Stimulated activated CD4-positive, alpha-beta T cell treated with anti-CD3 and anti-CD28 coated beads, Interleukin-4, amount 100 ng/mL, for 48 hours (primary cell): ENCODE data around the gene MMP21.

Experiments
- DNase-seq, 2 donors: peaks; one replicate each; pipeline ENCODE4 v3.0.0-alpha.2; 2020; ENCODE audit warnings: low read depth in 2 of 2

Gene MMP21, protein sequence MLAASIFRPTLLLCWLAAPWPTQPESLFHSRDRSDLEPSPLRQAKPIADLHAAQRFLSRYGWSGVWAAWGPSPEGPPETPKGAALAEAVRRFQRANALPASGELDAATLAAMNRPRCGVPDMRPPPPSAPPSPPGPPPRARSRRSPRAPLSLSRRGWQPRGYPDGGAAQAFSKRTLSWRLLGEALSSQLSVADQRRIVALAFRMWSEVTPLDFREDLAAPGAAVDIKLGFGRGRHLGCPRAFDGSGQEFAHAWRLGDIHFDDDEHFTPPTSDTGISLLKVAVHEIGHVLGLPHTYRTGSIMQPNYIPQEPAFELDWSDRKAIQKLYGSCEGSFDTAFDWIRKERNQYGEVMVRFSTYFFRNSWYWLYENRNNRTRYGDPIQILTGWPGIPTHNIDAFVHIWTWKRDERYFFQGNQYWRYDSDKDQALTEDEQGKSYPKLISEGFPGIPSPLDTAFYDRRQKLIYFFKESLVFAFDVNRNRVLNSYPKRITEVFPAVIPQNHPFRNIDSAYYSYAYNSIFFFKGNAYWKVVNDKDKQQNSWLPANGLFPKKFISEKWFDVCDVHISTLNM

DNA sequence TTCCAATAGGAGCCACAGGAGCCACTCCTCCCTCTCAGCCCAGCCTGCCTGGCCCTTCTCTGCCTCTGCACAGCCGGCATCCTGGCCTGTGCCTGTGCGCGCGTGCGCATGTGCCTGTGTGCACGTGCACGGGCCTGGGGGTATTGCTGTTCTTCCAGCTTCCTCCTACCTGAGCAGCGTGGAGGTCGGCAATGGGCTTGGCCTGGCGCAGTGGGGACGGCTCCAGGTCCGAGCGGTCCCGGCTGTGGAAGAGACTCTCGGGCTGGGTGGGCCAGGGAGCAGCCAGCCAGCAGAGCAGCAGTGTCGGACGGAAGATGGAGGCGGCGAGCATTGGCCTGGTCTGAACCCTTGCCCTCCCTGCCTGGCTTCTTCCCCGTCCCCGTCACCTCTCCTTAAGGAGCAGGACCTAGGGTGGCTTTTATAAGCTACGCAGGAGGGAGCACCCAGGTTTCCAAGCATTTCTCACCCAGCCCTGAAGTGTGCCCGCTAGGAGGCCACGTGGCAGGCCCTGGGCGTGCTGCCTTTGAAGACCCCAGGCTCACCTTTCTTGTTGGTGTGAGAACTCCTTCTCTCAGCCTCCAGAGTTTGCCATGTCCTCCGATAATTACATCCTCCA, at the start of gene MMP21:
MMP21 (minus strand) TSS at position 331 of the 616 bp plus-strand sequence; CDS start at position 331, 0 bp downstream.
- DNase-seq, result no peak

DNA sequence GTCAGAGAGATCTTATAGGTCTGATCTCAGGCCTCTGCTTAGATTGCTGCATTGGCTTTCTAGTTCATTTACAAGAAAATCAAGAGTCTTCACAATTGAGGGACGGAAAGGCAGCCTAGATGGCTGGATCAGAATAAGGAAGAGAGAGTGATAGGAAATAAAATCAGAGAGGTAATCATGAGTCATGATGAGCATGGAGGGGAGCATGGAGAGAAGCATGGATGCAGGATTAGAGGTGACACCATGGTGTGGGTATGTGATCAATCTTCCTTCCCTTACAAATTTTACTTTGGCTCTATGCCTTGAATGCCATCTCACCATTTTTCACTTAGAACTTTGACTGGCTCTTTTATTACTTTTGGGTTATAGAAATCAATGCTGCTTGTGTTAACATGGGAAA, 49.1 kb upstream of the MMP21 start:
- no peak for DNase-seq

DNA sequence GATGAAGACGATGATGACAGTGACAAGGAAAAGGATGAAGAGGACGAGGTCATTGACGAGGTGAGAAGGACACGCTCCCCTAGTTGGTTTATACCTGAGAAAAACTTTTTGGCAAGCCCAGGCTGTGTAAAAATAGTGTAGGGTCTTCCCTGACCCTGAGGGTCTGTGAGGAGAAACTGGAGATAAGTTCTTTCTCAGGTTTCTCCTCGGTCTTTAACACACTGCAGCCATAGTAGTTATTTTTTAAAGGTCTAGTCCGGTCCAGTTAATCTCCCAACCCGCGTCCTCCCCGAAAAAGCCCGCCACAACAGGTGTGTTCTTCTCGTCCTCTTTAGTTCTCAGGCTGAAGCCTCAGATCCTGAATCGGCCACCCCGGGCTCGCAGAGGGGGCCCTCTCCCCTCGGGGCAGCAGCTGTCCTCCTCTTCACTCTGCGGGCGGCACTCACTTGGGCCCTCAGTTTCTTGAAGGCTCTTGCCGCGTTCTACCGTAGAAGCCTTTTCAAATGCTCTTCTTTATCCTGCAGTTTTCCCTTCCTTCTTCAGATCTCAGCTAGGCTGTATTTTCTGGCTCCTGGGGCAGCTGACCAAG, 48.1 kb upstream of the MMP21 start:
- DNase-seq, result no peak

DNA sequence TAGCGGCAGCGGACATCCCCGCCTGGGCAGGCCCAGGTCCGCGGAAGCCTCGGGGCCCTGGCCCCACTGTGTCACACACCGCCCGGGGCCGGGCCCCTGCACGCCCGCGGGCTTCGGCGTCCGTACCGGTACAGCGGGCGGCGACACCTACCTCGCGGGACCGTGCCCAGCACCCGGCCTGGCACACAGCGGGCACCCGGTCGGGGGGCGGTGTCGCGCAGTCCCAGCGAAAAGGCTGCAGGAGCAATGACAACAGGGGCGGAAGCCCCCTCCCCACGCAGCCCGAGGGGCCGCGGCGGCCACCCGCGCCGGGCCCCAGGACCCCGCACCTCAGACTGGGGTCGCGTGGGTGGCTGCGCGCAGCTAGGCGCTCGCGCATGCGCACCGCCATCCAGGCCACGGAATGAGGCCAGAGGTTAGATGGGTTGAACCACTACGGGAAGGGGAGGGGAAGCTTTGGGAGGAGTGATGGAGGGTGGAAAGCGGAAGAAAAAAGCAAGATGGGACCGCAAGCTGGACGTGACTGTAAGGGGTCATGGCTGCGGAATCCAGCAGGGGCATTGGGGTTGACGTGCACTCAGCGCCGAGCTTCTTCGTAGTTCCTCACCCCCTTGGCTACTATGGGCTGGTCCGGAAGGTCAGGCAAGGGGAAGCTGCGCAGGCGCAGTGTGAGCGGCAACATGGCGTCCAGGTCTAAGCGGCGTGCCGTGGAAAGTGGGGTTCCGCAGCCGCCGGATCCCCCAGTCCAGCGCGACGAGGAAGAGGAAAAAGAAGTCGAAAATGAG, 47.4 kb upstream of the MMP21 start, which contains the start of the genes BCCIP and UROS:
BCCIP (plus strand) TSS at position 669 of the 785 bp plus-strand sequence; CDS start at position 681, 12 bp downstream.
UROS (minus strand) TSS at position 381 of the 785 bp plus-strand sequence. CDS start 6,759 bp downstream, outside the sequence.
- DNase-seq, result peak; percentile 83 to 86

DNA sequence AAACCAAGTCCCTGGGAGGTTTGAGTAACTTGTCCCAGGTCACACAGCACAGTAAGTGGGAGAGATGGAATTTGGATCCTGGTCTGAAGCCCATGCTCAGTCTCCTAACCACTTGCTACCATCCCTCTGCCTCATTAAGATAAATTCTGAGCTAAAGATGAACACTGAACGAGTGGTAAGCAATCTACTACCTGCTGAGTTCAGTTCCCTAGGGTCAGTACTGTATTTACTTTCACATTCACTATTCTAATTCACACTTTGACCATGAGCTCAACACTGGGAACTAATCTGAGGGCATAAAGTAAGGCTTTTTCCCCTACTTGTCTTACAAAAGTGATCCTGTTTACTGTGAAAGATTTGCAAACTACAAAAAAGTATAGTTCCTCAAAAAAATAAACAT, 45.1 kb upstream of the MMP21 start:
- DNase-seq, result no peak

GRCh38 chr10:125817337-125817946, 41.8 kb upstream of the MMP21 start:
- no peak for DNase-seq

- DNase-seq, result no peak
Observed at GRCh38 chr10:125816548-125816947, 40.9 kb upstream of the MMP21 start.

GRCh38 chr10:125815764-125816163, 40.1 kb upstream of the MMP21 start:
- no peak for DNase-seq

GRCh38 chr10:125812128-125812750, 36.6 kb upstream of the MMP21 start:
- no peak for DNase-seq

- no peak for DNase-seq
Observed at GRCh38 chr10:125811251-125811650, 35.6 kb upstream of the MMP21 start.

DNA sequence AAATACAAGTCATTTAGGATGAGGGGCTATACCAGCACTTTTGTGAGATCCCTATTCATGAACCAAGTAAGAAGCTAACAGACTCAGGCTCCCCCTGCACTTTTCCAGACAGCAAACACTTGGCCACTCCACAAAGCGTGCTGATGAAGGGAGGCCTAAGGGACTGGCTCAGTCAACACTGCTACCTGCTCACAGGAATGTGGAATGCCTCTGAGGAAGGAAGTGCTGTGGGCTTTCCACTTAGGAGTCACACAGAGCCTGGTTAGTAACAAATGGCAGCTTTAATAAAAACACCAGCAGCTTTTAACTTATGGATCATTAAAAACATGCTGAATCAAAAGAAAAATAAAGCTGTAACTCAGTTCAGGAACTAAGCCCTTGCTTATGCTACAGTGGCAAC, 32.4 kb upstream of the MMP21 start:
- no peak for DNase-seq

GRCh38 chr10:125802739-125803138, 27.1 kb upstream of the MMP21 start:
- no peak for DNase-seq

GRCh38 chr10:125802131-125802530, 26.5 kb upstream of the MMP21 start:
- no peak for DNase-seq

DNA sequence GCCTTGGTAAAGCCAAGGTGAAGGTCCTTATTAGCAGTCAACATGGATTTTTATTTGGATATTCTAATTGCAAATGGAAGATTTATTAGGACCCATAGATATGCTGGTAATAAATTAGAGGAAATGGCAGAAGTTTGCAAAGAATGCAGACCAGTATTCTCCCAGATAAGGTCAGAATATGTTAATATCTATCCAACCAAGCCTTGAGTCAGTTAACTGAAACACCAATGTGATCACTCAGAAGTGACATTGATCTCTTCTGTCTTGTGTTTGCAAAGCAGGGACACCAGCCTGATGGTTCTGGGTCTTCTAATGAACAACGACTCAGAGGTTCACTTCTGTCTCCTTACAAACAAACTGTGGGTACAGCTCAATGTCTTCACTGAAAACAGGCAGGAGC, 26.0 kb upstream of the MMP21 start:
- DNase-seq, result no peak

DNA sequence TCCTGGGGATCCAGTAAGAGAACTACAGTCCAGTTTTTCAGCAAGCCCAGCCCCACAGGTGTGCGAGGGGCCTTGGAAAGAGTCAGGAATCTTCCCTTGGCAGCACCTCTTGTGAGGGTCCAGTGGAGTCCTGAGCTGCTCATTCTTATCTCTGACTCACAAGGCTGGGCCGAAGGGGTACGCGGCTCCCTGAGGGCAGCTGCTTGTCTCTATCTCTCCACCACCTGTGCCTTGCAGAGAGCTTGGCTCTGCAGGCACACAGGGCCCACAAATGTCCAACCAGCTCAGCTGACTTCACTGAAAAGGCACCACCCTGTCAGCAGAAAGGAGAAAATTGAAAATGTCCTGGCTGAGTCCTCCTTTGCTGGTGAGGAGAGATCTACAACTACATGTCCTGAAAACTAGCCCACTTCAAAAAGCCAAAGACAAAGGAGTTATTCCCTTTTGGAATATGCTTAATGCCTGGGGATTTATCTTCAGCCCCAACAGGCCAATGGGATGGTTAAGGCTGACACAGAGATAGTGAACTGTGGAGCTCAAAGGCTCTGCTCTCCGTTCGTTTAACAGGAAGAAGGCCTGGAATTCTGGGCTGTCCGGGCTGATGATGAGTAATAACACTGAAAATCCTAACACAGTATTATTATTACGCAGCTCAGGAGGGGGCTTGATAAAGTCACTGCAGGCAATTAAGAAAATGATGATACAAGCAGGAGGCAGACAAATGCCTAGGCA, 24.0 kb upstream of the MMP21 start:
- no peak for DNase-seq

GRCh38 chr10:125797994-125798662, 22.5 kb upstream of the MMP21 start:
- DNase-seq, result no peak

- DNase-seq, result no peak
Observed at GRCh38 chr10:125797424-125797823, 21.8 kb upstream of the MMP21 start.

DNA sequence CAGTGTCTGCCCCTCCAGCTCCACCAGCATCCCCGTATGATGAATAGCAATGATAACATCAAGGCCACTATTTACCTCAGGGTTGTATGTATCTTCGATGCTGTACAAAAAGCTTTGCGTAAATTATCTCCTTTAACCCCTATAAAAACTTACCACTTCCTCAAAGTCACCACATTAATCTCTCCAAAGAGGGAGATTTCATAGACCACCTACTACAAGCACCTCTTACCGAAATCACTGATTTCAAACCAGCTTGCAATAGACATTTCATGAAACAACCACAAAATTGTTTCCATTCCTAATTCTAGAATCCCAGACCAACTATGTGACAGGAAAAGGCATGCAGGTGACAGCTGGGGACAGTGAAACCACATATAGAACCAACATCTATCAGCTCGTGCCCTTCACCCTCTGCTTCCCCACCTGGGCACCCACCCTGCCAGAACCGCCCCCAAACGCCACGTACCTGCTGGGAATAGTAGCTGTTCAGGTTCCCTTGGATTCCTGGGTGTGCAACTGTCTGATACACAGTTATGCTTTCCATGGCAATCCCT, 20.1 kb upstream of the MMP21 start:
- DNase-seq, result no peak

- no peak for DNase-seq
Observed at GRCh38 chr10:125795128-125795527, 19.5 kb upstream of the MMP21 start.
